GM18502 (cell line): ENCODE results near the gene MRGPRD.

Experiments used
- ATAC-seq: cut with Tn5 transposase; IDR thresholded peaks from one replicate; pipeline ENCODE4 v1.9.1; 2021; ENCODE audit warnings: mild to moderate bottlenecking; ENCODE audit not compliant: unreplicated experiment, poor library complexity

Gene MRGPRD

DNA sequence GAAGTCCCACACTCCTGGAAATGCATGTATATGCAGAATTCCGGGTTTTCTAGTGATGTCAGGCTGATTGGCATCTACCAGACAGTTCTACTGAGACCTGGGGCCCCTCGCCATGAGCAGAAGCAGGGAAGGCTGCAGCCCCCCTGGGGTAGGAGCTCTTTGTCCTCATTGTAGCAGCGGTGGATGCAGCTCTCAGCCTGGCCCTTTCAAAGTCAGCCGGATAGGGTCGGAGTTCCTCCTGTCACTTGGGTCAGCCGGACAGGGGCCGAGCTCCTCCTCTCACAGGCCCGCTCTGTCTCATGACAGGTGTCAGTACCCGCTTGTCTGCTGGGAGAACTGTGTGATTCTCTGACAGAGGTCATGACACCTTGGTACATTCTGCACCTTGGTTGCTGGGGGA lies 30.0 kb downstream of the MRGPRD start:
- ATAC-seq: no peak

DNA sequence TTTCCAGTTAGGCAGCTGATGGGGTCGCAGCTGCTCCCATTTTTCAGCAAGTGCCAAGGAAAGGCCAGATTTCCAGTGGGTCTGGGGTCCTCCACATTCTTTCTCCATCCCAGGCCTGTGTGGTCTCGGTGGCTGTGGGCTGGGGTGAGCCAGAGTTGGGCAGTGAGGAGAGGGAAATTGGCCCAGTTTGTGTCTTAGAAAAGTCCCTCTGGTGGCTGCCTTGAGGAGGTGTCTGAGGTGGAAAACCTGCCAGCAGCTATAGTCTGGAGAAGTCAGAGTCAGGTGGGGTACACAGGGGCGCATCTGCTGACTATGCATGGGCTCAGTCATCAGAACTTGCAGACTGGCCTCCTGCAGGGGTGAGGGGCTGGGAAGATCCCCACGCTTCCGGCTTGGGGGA lies 30.5 kb downstream of the MRGPRD start:
- ATAC-seq: no peak

GRCh38 chr11:68948935-68949334 lies 31.9 kb downstream of the MRGPRD start:
- ATAC-seq: no peak

DNA sequence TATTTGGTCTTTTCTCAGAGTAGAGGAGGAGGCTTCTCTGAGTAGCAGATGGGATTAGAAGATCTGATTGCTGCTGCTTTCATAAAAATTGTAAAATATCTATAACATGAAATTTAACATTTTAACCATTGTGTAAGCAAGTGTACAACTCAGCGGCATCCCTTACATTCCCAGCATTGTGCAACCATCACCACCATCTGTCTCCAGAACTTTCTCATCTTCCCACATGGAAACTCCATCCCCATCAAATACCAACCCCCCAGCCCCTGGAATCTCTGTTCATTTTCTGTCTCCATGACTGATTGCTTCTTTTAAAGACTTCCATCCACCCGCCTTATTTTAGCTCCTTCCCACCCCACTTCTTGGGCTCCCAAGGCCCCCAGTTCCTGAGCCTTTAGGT lies 32.3 kb downstream of the MRGPRD start:
- ATAC-seq: no peak

DNA sequence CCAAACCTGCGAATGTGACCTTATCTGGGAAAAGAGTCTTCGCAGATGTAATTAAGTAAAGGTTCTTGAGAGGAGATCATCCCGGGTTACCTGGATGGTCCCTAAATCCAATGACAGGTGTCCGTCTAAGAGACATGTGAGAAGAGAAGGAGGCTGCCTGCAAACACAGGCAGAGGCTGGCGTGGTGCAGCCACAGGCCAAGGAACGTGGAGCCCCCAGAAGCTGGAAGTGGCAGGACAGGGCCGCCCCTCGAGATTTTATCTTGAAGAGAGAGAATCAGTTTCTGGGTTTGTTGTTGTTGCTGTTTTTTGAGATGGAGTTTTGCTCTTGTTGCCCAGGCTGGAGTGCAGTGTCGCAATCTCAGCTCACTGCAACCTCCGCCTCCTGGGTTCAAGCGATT lies 33.6 kb downstream of the MRGPRD start:
- ATAC-seq: no peak

GRCh38 chr11:68946416-68947090 lies 34.2 kb downstream of the MRGPRD start:
- no peak for ATAC-seq

GRCh38 chr11:68942751-68943271 lies 38.0 kb downstream of the MRGPRD start:
- no peak for ATAC-seq

DNA sequence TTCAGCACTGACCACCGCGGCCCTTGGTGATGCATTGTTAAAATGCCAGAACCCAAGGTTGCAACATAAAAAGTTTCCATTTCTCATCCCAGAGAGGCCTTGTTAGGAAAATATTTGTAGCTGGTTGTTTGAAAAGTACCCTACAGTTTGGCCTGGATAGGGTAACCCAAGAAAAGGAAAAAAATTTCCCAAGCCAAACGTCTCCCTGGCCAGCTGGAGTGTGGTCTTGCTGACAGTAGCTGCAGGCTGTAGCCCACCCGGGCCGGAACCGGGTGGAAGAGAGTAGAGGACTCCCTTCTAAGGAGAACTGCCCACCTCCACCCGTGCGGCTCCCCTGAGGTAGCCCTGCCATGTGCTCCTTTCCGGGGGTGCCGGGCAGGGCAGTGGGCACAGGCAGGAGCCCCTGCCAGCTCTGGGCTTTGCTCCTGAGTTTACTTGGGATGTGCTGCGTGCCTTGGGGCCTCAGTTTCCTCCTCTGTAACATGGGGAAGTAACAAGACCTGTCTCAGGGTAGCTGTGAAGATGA lies 38.6 kb downstream of the MRGPRD start:
- ATAC-seq: no peak

DNA sequence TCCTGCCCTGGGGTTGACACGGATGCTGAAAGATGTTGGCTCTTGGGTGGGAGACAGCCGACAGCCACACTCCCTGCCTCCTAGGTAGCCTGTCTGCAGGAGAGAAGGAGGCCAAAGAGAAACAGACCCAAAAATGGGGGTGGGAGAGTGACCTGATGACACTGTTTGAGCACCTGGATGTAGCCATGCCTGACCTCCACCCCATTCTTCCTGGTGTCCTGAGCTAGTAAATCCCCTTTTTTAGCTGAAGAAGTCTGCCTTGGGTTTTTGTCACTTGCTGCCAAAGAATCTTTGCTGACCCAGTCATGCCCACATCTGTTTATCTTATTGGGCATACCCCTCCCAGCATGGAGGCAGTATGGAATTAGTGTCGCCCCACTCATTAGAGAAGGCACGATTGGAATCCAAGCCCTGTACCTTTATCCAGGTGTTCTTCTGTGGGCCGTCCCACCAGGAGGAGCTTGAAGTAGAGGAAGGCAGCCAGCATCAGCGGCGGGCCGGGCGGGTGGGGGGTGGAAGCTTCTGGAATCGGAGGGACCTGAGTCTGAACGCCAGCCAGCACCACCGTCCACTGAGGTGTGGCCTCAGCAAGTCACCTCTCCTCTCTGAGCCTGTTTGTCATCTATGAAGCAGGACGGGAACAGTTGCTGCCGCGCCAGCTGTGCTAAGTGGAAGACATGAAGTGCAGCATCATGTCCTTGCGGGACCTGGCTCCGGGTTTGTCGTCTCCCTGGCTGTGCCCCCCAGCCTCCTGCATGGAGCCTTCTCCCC lies 39.3 kb downstream of the MRGPRD start:
- ATAC-seq: no peak

GRCh38 chr11:68940651-68941323 lies 40.0 kb downstream of the MRGPRD start:
- no peak for ATAC-seq

- no peak for ATAC-seq
Measured at GRCh38 chr11:68939583-68940555, 40.9 kb downstream of the MRGPRD start.

DNA sequence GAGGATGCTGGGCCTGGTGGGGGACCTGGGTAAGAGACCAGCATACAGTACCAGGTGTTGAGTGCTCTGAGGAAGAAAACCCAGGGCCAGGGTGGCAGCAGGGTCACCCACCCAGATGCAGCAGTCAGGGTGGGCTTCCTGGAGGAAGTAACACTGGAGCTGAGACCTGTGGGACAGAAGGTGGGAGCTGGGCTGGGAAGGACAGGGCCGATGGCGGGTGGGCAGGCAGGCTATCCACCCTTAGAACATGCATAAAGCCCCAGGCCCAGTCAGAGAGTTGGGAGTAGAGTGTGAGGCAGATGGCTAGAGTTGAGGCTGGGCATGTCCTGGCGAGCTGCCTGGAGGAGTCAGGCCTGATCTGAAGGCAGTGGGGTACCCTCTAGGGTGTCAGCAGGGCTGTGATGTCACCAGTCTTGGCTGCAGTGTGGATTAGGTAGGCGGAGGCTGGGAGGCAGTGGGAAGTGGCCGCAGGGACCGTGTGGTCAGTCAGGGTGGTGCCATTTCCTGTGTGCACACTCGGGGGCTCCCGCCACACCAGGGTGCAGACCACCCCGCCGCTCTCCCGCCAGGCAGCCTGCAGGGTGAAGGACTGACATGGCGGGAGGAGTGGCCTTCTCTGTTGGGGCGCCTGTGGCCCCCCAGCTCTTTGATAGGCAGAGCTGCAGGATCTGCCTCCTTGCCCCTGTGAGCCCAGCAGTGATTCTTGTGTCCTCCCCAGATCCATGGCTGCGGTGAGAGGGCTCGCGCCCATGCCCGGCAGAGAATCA lies 41.8 kb downstream of the MRGPRD start:
- no peak for ATAC-seq

DNA sequence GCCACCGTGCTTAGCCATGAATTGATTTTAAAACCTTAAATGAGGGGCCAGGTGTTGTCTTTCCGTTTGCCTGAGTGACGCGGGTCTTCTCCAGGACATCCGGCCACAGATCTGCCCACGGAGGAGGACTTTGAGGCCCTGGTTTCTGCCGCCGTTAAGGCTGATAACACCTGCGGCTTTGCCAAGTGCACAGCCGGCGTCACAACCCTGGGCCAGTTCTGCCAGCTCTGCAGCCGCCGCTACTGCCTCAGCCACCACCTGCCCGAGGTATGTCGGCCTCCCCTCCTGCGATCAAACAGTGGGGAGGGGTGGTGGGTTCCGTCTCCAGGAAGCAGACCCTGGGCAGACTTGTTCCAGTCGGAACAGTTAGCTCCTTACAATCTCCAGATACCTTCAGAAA lies 42.7 kb downstream of the MRGPRD start:
- ATAC-seq: no peak

GRCh38 chr11:68936676-68937620 lies 43.8 kb downstream of the MRGPRD start:
- no peak for ATAC-seq

DNA sequence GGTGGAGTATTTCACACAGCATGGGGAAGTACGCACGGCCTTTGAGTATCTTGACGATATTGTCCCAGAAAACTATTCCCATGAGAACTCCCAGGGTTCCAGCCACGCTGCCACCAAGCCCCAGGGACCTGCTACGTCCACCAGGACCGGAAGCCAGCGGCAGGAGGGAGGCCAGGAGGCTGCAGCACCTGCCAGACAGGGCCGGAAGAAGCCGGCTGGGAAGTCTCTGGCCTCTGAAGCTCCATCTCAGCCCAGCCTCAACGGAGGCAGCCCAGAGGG lies 44.5 kb downstream of the MRGPRD start:
- no peak for ATAC-seq

DNA sequence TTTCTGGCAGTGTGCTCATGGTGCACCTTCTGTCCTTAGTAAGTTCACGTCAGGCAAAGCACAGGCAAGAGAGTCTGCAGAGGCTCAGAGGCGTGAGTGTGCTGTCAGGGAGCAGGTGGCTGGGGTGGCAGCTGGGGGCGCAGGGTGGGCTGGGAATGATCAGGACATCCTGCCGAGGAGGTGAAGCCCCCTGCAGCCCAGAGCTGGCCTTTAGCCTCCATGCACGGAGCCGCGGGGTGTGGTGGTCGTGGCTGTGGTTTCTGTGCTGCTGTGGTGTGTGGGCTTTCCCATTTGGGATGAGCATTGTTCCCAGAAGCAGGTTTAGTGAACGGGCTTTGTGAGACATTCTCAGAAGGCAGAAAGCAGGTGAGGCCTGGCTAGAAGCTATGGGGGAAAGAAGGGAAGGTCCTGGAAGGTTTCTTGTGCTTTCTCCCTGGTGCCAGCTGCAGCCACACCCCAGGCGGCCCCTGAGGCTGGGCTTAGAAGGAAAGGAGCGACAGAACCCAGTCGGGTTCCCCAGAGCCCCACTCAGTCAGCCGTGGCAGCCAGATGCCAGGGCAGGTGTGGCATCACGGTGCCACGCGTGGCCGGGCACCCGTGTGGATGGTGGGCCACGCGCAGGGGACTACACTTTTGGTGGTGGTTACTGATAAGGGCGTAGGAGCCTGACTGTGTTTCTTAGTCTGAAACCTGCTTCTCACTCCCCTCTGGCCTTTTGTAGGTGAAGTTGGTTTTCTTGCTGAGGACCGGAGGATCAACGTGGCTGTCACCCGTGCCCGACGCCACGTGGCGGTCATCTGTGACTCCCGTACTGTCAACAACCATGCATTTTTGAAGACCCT lies 45.0 kb downstream of the MRGPRD start:
- no peak for ATAC-seq

- no peak for ATAC-seq
Measured at GRCh38 chr11:68935066-68935465, 45.7 kb downstream of the MRGPRD start.
